HG02623 (cell line): ENCODE results near the gene RUVBL1.
"Not testable (repeated sequence)": the region's sequence is repeated elsewhere in the genome, so short reads cannot be mapped to it uniquely, and the experiment has no call there.

Experiments used
- ATAC-seq: cut with Tn5 transposase; IDR thresholded peaks from one replicate; pipeline ENCODE4 v1.9.1; 2021; ENCODE audit warnings: moderate library complexity; ENCODE audit not compliant: unreplicated experiment

The RUVBL1 gene

GRCh38 chr3:128123538-128124368 is at the start of gene RUVBL1:
Gene RUVBL1, minus strand, starts transcription at chr3:128123812. Its CDS starts 88 bp downstream, at chr3:128123724.
- peak; percentile 98 for ATAC-seq

- no peak for ATAC-seq
These were observed 49.6 kb upstream of the RUVBL1 start for GRCh38 chr3:128173200-128173599.

- ATAC-seq: no peak
These were observed 47.4 kb upstream of the RUVBL1 start for GRCh38 chr3:128170866-128171516.

GRCh38 chr3:128168836-128169235 is 45.2 kb upstream of the RUVBL1 start:
- no peak for ATAC-seq

- no peak for ATAC-seq
These were observed 44.5 kb upstream of the RUVBL1 start for GRCh38 chr3:128167973-128168674.

- ATAC-seq: no peak
These were observed 44.0 kb upstream of the RUVBL1 start for GRCh38 chr3:128167646-128167972.

GRCh38 chr3:128166971-128167453 is 43.4 kb upstream of the RUVBL1 start:
- no peak for ATAC-seq

- no peak for ATAC-seq
These were observed 39.8 kb upstream of the RUVBL1 start for GRCh38 chr3:128163432-128163831.

- ATAC-seq: no peak
These were observed 37.0 kb upstream of the RUVBL1 start for GRCh38 chr3:128160661-128161060.

- no peak for ATAC-seq
These were observed 32.2 kb upstream of the RUVBL1 start for GRCh38 chr3:128155616-128156360.

GRCh38 chr3:128154354-128154753 is 30.7 kb upstream of the RUVBL1 start:
- ATAC-seq: not testable (repeated sequence)

GRCh38 chr3:128153156-128154041 is 29.8 kb upstream of the RUVBL1 start, which contains the start of gene EEFSEC:
Gene EEFSEC, plus strand, starts transcription at chr3:128153481. Its CDS starts 27 bp downstream, at chr3:128153508.
- ATAC-seq: peak; percentile 93

- ATAC-seq: peak; percentile 34
These were observed 29.0 kb upstream of the RUVBL1 start for GRCh38 chr3:128152419-128153155.

GRCh38 chr3:128151758-128152274 is 28.2 kb upstream of the RUVBL1 start:
- no peak for ATAC-seq

GRCh38 chr3:128149650-128150049 is 26.0 kb upstream of the RUVBL1 start:
- no peak for ATAC-seq

GRCh38 chr3:128146201-128146600 is 22.6 kb upstream of the RUVBL1 start:
- ATAC-seq: no peak

GRCh38 chr3:128145279-128145678 is 21.7 kb upstream of the RUVBL1 start:
- no peak for ATAC-seq

- ATAC-seq: no peak
These were observed 21.0 kb upstream of the RUVBL1 start for GRCh38 chr3:128144512-128145187.
